ENCODE data around the gene LRP11.
"Not testable (repeated sequence)": the region's sequence is repeated elsewhere in the genome, so short reads cannot be mapped to it uniquely, and the experiment has no call there.

Gene LRP11

DNA sequence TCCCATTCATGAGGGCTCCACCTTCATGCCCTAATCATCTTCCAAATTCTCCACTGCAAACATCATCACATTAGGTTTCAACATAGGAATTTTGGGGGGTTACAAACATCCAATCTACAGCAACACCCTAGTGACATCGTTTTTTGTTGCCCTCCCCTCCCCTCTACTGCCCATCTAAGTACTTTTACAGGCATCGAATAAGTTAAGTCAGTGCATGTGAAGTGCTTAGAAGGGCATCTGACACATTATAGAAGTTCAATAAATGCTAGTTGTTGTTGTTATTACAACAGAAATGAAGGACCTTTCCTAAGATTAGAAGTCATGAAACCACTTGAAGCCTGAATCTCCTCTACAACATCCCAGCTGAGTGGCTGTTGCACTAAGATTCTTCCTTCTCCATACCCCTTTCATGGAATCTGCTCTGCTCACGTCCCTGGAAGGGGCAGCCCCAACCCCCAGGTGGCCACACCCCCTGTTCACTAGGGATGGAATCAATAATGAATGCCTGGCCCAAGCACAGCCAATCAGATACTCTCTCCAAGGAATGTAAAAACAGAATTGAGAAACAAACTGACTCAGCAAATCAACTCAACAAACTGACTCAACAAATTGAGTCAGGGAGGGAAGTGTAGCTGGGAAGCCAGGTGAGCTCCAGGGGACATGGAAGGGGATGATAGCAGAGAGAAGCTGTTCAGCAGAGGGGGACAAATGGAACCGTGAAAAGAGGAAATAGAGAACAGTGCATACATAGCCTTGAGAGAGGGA, 3.9 kb upstream of the LRP11 start:
- DNase-seq: no peak

DNA sequence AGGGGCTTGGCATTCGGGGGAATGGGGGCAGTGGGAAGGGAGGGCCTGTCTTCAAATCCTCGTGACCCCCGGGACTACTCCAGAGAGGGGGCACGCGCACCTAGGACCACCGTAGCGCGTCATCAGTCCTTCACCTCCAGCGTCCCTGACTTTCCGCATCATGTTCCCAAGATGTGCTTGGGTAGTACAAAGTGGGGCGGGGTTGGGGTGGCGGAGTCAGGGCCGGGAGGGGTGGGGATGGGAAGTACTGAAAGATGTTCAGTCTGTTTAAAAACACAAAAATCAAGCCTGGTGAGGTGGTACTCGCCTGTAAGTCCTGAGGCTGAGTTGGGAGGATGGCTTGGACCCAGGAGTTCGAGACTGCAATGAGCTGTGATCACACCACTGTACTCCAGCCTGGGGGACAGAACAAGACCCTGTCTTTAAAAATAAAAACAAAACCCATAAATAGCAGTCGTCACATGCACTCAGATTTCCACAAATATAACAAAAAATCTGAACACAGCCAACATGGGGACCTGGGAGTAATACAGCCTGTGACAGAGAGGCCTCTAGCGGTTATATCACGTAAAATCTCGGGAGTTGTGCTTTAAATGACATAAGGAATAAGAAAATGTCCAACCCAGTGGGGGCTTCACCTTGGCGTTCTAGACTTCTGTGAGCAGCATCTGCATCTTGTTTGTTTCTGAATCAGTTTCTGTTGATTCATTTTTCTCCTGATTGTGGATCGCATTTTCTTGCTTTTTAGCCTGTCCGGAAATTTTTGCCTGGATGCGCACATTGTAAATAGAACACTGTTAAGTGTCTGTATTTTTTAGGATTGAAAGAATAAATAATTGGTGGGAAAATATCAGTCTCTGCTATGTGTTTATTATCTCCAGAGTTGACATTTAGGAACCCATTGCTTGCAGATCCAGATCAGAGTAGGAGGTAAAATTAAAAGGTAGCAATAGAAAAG, 698 bp upstream of the LRP11 start:
- peak; percentile 30 for DNase-seq

DNA sequence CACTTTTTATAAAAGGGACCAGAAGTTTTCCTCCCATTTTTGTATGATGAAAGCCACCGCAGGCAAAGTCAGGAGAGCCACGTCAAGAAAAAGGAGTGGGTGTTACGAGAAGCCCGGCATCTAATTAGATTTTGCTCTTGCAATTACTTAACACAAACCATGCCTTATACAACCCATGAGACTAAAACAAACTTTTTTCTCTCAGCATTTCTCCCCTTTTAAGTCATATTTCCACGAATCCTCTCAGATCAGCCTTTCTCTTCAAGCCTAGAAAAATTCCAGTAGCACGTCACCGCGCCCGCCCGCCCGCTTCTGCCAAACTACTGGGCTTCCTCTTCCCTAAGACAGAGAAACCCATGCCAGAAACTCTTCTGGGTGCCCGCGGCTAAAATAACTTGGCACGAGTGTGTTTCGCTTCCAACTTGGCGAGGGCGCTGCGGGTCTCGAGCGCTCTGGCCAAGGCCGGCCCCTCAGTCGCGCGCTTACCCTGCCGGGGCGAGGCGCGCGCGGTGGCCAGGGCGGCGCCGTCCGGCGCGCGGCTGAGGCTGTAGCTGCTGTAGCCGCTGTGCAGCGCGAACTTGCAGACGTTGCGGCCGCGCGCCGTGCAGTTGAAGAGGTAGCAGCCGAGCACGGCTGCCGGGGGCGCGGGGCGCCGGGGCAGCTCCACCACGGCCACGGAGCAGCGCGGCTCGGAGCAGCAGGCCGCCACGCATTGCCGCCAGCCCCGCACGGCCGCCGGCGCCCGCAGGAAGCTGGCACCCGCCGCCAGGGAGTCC, 1.0 kb downstream of the LRP11 start:
- DNase-seq: peak; percentile 18

DNA sequence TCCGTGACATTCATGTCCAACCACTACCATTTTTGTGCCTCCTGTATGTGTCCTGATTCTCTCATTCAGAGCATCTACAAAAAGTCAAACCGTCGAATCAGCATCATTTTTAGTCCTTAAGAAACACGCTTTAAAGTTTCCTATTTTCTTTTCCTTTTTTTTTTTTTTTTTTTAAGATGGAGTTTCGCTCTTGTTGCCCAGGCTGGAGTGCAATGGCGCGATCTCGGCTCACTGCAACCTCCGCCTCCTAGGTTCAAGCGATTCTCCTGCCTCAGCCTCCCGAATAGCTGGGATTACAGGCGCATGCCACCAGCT, 1.8 kb downstream of the LRP11 start:
- not testable (repeated sequence) for DNase-seq

DNA sequence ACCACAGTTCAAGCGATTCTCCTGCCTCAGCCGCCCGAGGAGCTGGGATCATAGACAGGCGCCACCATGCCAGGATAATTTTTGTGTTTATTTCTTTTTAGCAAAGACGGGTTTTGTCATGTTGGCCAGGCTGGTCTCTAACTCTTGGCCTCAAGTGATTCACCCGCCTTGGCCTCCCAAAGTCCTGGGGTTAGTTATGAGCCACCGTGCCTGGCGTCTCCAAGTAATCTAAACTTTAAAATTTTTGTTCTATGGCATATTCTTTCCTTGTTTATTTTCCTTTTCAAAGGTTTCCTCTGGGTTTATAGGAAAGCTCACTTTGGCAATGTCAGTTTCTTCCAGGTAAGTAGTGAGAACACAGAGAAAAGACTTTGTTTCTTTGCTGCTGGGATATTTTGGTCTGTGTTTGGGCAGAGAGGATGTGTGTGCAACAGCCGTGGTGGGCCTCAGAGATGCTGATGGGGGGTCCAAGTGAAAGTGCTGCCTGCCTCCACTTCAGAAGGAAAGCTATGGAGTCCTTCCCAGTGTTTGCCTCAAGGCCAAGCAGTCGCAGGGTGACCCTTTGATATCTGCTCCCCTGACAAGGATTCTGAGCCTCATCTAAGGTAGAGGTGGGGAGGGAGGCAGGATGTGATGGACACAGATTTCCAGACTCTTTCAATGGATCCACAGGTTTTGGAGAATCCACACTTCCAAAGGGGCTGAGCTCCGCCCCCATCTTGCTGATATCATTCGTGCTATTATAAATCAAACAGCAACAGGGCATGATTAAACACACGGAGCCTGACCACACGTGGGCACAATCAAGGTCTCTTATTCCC, 2.3 kb downstream of the LRP11 start:
- no peak for DNase-seq

DNA sequence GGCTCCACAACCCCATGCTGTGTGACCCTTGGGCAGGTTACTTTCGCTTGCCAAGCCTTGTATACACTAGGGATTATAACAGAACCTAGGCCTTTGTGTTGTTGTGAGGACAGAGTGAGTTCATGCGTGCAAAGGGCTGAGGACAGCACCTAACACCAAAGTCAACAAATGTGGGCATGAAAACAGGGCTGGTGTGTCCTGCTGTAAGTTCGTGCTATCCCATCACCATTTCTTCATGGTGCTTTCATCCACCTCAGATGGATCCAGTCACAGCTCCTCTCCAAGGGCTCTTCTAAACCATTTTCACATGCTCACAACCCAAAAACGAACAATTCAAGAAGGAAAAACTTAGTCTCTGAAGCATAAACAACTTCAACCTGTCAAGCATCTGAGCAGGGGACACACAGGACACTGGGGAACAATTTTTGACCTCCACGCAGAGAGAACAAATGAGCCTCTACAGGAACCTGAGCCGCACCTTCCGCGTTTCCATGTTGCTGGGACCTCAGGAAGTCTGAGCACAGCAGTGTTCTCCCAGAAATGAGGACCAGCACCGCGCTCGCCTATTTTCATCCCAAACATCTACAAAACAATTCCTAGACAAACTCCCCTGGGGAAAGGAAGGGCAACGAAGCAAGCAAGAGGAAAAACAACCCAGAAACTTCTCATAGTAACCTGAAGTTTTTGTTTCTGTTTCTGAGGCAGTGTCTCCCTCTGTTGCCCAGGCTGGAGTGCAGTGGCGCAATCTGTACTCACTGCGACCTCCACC, 3.1 kb downstream of the LRP11 start:
- no peak for DNase-seq

DNA sequence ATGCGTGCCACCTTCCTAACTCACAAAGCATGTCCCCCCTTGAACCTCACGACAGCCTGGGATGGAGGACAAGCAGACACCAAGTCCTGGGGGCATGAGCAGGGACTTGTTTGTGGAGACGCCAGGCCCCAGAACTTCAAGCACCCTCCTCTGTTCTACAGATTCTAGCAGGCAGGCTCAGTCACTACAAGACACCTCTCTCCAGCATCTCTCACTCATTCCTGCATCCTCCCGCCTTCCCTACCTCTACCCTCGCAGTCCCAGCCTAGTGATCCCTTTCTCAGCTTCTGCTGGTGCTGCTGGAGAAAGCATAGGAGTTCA, 3.7 kb downstream of the LRP11 start:
- no peak for DNase-seq

DNA sequence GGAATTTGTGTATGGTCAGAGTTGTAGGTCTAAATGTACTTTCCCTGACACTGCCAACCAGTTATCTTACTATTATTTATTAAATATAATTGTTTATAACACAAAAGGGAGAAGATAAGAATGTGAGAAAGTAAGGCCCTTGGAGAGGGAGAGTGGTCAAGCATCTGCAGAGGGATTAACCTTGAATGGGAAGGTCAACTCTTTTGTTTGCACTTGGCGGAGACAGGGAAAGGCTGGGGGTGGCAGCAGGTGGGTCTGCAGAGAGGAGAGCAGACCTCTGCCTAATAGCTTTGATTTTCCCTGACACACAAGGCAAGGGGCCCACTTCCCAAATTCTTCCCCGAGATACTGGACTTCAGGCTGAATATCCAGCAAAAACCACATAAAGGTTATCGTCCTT, 4.2 kb downstream of the LRP11 start:
- DNase-seq: no peak

DNA sequence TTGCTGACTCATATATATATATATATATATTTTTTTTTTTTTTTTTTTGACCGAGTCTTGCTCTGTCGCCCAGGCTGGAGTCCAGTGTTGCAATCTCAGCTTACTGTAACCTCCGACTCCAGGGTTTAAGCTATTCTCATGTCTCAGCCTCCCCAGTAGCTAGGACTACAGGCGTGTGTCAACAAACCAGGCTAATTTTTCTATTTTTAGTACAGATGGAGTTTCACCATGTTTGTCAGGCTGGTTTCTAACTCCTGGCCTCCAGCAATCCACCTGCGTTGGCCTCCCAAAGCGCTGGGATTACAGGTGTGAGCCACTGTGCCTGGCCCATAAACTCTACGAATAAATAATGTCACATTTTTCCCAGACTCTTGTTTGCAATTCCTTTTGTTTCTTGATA, 4.8 kb downstream of the LRP11 start:
- DNase-seq: no peak

DNA sequence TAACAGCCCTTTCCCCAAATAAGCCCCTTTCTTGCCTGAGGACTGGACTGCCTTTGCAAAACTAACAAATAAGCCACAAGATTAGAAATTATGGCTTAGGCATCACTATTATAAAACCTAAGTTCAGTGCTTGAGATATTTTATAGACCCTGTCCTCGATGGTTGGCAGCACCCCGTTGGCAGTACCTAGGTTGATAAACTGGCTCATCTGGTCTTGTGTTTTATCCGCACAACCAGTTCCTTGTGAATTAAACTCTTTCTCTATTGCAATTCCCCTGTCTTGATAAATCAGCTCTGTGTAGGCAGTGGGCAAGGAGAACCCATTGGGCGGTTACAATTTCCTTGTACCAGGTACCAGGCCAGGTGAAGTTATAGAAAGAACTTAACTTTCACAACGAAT, 6.6 kb downstream of the LRP11 start:
- no peak for DNase-seq

DNA sequence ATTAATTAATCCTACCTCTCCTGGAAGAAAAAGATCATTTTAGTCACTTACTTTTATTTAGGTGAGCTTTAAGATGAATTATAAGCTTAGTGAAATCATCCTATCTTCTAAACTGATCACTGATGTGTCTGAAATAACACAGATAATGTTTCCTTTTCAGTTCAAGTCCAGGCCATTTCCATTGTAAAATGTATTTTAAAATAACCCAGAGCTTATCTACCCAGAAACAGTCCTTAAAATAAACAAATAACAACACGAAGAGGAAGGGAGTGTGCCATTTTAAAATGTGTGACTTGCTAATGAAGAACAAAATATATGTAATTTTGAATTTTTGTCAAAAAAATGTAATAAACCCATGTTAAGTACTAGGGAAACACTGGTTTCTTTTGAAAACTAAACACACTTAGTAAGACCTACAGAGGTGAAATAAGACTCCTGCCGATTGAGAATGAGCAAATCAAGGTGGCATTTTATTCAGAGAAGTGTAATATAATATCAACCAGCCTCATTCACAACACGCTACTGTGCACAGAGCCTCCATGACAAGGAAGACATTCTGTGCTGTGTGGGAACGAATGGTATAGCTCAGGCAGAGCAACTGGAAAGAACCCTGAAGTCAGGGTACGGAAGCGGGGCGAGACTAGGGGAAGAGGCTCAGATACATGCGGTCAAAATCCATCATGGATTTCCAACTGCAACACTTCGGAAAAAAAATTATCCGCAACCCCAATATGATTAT, 7.7 kb downstream of the LRP11 start:
- no peak for DNase-seq

DNA sequence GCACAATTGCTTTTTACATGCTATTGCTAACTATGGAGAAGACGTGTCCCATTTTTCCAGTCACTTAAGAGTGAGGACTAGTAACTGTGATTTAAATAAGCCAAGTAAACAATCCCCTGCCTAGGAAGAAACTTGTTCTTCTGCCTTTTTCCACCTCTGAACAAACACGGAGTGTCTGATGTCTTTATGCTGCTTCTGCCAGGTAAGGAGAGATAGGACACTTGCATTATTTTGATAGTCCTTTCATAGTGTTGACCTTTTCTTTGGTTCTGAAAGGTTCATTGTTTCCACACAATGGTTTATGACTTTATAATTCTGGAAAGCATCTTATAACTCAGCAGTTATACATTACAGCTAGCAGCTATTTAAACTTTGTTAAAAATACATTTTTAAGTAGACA, 8.4 kb downstream of the LRP11 start:
- DNase-seq: no peak

DNA sequence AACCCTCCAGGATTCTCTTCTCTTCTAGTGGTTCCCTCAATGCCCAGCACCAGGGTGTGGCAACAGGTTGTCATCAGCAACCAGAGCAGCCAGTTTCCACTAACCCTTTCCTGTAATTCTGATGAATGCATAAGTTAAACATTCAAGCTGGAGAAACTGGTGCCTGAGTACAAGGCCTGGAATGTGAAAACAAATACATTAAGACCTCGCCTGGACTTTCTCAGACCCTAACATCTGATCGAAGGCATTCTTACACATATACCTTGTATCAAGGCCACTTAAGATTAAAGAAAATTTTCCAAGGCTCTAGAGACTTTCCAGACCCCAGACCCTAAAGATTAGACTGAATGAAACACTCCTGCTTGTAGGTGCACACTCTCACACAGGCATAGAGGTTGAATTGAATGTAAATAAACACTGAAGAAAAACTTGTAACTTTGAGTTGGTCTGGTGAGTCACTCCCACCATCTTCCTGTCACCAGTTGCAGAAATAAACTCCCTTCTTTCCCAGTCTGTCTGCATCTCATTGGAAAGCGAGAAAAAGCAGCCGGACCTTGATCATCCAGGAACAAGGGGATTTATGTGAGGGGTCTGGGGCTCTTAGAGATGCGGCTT, 9.0 kb downstream of the LRP11 start:
- no peak for DNase-seq

DNA sequence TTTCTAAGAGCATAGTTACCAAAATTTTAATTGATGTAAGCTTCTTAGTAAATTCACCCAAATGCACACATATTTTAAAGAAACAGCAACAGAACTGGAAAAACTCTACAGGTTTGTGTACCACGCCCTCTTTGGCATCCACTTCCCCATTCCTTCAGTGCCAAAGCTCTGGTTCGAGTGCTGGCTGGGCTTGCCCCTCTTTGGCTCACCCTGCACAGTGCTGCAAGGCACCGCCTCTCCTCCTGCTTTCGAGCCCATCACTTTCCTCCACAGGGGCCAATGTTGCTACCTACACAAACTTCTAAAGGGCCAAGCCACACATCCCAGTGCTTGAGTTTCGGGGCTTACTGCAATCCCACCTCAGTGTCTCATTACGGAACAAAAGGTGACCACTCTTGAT, 9.6 kb downstream of the LRP11 start:
- DNase-seq: no peak

DNA sequence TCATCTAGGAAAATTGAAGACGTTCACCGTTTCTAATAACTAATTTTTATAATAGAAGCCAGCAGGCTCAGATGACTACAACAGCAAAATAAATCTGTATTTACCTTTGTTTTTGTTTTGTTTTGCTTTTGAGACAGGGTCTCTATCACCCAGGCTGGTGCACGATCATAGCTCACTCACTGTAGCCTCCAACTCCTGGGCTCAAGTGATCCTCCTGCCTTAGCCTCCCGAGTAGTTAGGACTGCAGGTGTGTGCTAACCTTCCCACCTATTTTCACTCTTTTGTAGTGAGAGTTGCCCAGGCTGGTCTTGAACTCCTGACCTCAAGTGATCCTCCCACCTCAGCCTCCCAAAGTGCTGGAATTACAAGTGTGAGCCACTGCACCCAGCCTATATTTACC, 10.1 kb downstream of the LRP11 start:
- not testable (repeated sequence) for DNase-seq

DNA sequence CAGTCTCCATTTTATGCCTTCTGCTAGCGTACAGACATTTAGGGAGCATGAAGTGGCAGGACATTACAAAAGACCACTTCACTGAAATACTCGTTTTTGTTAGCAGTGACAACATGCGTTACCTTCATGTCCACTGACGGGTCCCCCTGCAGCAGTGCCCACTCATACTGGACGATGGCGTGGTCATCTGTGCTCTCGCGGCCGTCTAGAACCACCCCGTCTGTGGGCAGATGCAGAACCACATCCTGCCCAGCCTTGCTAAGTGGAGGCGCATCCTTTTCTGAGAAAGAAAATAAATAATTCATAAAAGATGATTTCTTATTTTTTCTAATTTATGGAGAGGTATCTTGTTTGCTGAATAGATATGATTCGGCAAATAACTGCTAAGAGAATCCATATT, 11.3 kb downstream of the LRP11 start:
- no peak for DNase-seq

DNA sequence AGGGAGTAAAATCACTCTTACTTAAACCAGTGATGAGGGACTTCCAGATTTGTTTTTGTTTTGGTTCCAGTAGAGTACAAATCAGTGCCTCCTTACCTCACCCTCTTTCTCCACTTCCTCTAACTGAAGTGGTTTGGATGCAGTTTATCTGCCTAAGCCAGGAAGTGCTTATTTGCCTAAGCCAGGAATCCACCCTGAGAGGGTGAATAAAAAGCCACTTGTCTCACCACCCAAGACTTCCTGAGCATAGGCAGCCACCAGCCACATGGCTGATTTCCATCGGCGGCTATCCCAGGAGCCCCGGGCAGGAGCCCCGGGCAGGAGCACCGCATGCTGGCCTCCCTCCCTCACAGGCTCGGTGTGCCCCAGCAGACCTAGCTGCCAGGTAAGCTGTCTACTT, 12.0 kb downstream of the LRP11 start:
- DNase-seq: no peak

DNA sequence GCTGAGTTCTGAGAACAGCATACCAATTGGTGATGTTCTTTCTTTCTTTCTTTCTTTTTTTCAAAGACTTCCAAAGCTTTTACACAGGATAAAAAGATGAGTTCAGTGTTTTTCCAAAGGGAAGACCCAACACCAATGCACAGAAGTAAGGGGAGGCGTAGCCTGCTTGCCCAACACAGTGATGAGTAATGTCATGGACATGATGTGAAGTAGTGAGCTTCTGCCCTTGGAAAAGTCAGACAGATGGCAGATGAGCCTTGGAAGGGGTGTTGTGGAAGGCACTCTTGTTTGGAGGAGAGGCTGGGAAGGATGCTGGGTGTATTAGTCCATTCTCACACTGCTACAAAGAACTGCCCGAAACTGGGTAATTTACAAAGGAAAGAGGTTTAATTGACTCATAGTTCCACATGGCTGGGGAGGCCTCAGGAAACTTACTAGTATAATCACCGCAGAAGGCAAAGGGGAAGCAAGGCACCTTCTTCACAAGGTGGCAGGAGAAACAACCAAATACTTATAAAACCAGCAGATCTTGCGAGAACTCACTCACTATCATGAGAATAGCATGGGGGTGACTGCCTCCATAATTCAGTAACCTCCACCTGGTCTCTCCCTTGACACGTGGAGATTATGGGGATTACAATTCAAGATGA, 12.6 kb downstream of the LRP11 start:
- no peak for DNase-seq

DNA sequence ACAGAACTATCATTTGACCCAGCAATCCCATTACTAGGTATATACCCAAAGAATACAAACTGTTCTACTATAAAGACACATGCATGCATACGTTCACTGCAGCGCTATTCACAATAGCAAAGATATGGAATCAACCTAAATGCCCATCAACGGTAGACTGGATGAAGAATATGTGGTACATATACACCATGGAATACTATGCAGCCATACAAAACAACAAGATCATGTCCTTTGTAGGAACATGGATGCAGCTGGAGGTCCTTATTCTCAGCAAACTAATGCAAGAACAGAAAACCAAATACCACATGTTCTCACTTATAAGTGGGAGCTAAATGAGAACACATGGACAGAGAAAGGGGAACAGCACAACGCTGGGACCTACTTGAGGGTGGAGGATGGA, 15.8 kb downstream of the LRP11 start:
- not testable (repeated sequence) for DNase-seq

DNA sequence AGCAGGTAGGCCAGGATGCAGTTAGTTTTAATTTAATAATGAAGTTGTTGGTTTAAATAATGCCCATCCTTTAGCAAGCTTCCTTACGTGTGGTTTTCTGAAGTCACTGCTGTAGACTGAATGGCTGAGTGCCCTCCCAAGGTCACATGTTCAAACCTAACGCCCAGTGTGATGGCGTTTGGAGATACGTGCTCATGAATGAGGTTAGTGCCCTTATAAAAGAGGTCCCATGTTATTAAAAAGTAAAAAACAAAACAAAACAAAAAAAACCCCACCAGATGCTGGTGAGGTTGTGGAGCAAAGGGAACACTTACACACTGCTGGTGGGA, 16.3 kb downstream of the LRP11 start:
- no peak for DNase-seq
